ENCODE data around the gene OSTF1. TPM values are rescaled to one million over a fixed set of nuclear protein-coding genes. Genes with fewer than 3 reads are reported as not detected.
A peak's percentile ranks its signal among the peaks of the same experiment; 100 is the strongest.

OSTF1 gene, protein sequence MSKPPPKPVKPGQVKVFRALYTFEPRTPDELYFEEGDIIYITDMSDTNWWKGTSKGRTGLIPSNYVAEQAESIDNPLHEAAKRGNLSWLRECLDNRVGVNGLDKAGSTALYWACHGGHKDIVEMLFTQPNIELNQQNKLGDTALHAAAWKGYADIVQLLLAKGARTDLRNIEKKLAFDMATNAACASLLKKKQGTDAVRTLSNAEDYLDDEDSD
- polyA plus RNA-seq, result 10 to 100 TPM; 14.3 to 76.3 (median 44.0) TPM

DNA sequence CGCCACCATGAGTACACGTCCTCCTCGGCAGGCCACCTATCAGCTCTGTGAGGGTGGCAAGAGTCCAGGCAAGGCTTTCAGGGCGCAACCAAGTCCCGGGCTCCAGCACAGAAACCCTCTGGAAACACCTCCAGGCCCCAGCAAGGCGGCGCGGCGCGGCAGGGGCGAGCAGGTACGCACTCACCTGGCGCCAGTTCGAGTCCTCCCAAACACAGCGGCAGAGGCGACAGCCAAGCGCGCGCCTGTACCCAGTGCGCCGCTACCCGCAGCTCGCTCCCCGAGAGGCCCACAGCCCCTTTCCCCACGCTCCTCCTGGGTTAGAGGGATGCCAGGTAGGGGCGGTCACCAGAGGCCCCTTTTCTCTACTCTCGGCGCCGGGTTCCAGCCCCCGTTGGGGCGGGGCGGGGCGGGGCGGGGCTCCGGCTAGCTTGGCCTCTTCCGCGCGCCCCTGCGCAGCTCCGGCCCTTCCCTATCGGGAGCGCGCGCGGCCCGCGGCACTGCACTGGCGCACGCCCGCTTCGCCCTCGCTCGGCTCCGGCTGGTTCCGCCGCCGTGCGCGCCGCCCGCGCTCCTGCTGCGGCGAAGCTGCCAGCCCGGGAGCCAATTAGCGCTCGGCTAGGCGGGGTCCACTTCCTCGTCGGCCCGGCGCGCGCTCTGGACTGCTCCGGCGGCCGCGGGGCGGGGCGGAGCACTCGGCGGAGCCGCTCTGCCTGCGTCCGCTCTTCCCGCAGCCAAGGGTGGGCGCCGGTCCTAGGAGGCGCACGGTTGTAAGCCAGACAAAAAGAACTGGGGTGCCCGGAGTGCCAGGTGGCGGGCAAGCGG, at the start of gene OSTF1, which contains the start of gene NMRK1:
Gene OSTF1, plus strand, starts transcription at position 691 of the 822 bp plus-strand sequence. CDS start 179 bp downstream, outside the sequence.
Gene NMRK1, minus strand, starts transcription at position 332 of the 822 bp plus-strand sequence. CDS start 5,040 bp downstream, outside the sequence.
- peak within 1 kb of the TSS; percentile 98 for H3K27ac ChIP-seq (ENCODE audit: low read depth, low read length)
- 0% methylated on average over 65 to 93 of the region's 93 CpGs for WGBS, 3 donors

DNA sequence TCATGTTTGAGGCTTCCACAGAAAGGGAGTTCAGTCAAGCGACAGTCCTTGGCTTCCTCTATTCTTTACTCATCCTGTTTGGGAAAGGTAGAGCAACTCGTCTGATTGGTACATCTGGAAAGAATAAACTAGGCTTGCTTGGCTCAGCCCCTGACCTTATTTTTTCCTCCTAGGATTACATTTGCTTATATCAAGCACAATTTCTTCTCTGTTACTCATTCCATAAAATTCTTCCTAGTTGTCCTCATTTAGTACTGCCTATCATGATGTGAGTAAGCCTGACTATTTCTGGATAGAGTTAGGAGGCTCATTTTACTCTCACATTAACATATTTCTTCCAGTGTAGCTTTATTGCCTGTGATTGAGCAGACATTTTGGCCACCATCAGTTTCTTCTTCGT, 49.3 kb upstream of the OSTF1 start:
- WGBS, 3 donors, result 60 to 85% (median 60%) methylated on average over 3 of the region's 3 CpGs
- H3K27ac ChIP-seq (ENCODE audit: low read depth, low read length), result no peak overlapping the region

DNA sequence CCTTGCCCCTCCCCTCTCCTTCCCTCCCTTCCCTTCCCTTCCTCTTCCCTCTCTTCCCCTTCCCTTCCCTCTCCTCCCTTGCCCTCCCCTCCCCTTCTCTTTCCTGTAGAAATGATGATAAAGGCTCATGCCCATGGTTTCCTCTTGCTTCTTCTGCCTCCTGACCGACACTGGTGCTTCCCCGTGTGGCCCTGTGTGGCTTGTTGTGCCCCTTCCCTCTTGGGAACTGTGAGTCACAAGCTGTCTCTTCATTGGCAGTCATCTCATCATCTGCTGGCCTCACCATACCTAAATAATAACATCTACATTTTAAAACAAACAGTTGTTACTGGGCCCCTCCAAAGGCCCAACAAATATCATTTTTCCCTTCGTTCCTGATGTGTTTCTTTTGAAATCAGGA, 48.5 kb upstream of the OSTF1 start:
- 69 to 87% (median 79%) methylated on average over 3 of the region's 3 CpGs for WGBS, 3 donors
- no peak overlapping the region for H3K27ac ChIP-seq (ENCODE audit: low read depth, low read length)

DNA sequence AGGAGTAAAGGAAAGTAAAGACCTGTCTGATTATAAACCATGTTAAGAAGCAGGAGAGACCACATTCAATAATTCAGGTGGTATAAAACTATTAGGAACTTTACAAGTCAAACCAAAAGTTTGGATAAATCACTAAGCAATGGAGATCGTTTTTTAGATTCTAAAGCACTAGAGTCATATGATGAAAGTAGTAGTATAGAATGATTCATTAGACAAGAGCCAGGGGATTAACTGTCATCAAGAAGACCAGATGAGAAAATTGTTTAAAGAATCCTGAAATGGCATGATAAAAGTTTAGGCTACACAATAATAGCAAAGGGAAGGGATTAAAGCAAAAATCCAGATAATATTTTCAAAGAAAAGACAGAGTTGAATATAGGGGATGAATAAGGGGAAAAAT, 47.3 kb upstream of the OSTF1 start:
- 67 to 86% (median 74%) methylated on average over 1 of the region's 1 CpG for WGBS, 3 donors
- H3K27ac ChIP-seq (ENCODE audit: low read depth, low read length), result no peak overlapping the region

DNA sequence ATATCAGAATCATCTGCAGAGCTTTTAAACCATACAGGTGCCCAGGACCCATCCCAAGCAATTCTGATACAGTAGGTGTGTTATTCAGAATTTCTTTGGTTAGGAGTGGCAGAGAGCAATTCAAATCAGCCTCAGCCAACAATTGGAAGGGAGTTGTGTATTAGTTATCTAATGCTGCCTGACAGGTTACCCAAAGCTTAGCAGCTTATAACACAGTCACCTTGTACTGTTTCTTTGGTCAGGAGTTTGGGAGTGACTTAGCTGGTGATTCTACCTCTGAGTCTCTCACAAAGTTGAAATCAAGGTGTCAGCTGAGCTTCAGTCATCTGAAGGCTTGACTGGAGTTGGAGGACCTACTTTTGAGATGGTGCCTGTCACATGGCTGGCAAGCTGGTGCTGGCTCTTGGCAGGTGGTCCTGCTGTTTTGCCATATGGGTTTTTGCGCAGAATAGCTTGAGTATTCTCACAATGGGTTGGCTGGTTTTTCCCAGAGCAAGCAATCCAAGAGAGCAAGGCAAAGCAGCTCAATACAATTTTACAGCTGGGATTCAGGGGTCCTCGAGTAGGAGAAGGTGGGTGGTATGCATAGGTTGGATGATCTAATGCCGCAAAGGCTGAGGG, 41.5 kb upstream of the OSTF1 start:
- no peak overlapping the region for H3K27ac ChIP-seq (ENCODE audit: low read depth, low read length)
- 90 to 92% (median 90%) methylated on average over 3 of the region's 3 CpGs for WGBS, 3 donors

DNA sequence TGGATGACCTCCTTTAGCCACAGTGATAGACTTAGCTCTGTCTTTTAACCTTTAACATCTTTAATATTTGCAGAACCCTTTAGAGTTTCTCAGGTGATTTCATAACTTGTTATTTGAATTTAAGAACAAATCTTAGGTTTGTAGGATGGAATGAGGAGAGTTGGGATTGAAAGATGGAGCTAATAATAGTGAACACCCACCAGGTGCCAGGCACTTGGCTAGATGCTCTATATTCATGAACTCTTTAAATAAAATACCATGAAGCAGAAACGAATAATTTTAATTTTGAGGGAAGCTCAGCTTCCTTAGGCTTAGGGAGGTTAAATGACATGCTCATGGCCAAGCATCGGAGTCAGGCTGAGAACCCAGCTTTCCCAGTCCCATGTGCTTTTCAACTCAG, 40.8 kb upstream of the OSTF1 start:
- WGBS, 3 donors, result 46 to 50% (median 46%) methylated on average over 2 of the region's 2 CpGs
- H3K27ac ChIP-seq (ENCODE audit: low read depth, low read length), result no peak overlapping the region

DNA sequence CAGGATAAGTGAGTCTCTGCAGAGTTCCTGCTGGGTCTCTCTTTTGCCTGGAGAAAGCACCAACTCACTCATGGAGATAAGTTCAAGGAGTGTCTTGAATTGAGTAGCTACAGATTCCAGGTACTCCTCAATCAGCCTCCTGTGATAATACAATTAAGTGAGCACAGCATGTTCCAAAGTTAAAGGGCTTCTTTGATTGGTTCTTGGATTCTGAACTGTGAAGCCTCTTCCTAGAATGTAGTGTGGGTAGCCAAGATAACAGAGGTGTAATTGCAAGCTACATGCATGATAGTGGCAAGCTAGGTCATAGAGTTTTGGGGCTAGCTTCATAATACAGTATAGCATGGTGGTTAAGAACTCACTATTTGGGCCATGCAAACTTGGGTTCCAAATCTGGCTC, 37.0 kb upstream of the OSTF1 start:
- no peak overlapping the region for H3K27ac ChIP-seq (ENCODE audit: low read depth, low read length)

DNA sequence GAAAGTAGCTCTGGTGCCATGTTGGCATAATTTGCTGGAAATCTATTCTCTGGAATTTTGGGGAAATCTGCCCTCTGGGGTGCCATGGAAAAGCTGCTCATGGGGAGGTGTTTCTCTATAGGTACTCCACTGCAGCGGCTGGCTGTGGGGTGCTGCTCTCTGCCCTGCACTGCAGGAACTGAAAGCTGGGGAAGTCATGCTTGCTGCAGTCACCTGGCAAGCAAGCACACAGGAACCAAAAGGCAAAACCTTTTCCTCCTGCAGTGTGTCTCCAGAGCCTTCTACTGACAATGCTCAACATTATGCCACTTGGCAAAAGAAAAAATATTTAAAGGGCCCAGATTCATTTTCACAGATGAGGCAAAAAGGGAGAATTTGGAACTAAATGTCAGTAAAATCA, 34.4 kb upstream of the OSTF1 start:
- no peak overlapping the region for H3K27ac ChIP-seq (ENCODE audit: low read depth, low read length)
- WGBS, 3 donors, result 82 to 90% (median 86%) methylated on average over 1 of the region's 1 CpG

DNA sequence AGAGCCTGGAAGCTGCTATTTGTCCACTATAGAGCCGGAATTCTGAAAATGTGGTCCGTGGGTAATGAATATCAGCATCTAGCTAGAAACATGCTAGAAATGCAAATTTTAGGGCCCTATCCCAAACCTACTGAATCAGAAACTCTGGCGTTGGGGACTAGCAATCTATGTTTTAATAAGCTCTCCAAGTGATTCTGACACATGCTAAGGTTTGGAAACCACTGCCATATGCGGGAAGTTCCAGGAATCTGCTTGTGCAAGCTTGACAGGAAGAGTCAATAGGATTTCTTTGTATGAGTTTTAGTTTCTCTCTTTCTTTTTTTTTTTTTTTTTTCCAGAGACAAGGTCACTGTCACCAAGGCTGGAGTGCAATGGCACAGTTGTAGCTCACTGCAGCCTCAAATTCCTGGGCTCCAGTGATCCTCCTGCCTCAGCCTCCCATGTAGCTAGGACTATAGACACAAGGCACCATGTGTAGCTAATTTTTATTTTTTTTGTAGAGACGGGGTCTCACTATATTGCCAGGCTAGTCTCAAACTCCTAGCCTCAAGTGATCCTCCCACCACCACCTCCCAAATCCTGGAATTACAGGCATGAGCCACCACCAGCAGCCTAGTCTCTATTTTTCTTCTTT, 33.8 kb upstream of the OSTF1 start:
- no peak overlapping the region for H3K27ac ChIP-seq (ENCODE audit: low read depth, low read length)
- WGBS, 3 donors, result 76 to 85% (median 82%) methylated on average over 5 of the region's 5 CpGs

DNA sequence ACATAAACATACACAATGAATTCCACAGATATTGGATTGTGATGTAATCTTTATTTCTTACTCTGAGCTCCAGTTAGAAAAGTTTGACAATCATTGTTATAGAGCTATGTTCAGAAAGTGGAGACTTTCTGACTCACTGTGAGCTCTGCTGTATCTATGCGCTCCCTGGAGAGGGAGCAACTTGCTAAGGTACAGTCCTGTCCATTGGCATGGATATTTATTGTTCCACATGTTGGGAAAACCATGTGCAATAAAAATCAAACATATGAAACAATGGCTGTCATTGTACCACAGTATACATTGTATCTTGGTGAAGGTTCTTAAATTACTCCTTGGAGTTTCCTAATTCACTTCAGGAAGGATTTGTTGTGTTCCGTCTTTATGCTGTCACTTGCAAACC, 27.1 kb upstream of the OSTF1 start:
- no peak overlapping the region for H3K27ac ChIP-seq (ENCODE audit: low read depth, low read length)
- WGBS, 3 donors, result 92 to 99% (median 97%) methylated on average over 2 of the region's 2 CpGs

DNA sequence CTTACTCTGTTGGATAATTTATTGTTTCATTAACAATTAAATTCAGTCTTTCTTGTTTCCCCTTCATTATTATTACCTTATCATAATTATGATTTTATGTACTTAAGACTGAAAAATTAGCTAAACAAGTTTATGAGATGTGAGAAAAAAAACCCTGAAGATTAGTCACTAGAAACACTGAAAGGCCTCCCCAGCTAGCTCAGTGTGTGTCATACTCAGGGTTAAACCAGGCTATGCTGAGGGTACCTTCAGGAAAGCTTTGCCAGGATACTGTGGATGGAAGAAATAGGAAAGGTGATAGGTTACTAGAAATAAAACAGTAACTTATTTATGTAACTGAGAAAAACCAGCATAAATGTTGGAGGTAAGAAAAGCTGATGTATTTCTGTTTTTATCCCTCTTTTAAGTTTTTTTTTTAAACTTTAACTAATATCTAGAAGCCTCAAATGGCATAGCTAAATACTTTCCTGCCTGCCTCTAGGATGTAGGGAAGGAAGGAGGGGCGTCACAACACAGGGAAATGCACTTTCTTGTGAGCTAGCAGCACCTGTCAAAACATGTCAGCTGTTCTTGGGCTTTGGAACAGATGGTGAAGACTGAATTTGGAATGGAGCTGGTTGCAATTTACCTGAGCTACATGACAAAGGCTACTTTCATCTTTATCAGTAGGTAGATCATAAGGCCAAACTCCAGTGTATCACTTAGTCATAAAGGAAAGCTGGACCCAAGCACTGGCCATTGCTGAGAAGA, 24.6 kb upstream of the OSTF1 start:
- 79 to 88% (median 88%) methylated on average over 1 of the region's 1 CpG for WGBS, 3 donors
- no peak overlapping the region for H3K27ac ChIP-seq (ENCODE audit: low read depth, low read length)

DNA sequence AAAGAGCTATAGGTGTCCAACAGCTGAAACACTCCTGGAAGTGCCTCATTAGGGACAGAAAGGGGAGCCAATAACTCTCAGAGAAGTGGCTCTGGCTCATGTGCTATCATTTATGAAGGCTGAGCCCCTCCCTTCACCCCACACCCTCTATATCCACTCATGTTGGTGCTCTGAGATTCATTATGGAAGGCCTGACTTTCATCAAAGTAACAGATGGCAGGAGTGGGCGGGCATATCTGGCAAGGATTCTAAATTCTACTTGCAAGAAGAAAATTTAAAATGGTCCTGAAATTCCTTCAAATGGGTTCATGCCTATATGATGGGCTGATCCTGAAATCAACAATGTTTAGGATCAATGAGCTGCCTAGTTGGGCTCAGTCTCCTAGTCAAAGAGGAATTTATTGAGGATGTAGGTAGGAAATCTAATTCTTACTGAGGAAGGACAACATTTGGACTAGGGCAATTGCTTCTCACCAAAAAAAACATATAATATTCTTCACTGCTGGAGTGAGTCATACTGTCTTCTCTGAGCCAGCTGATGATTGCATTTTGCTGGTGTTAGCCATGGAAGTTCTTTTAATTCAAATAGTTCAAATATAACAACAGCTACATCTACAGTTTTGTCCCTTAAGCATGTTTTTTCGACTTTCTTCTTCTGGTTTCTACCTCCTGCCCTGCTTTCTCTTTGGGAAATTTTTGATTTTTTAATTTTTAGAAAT, 23.8 kb upstream of the OSTF1 start:
- H3K27ac ChIP-seq (ENCODE audit: low read depth, low read length), result no peak overlapping the region
- 73 to 85% (median 75%) methylated on average over 2 of the region's 2 CpGs for WGBS, 3 donors

DNA sequence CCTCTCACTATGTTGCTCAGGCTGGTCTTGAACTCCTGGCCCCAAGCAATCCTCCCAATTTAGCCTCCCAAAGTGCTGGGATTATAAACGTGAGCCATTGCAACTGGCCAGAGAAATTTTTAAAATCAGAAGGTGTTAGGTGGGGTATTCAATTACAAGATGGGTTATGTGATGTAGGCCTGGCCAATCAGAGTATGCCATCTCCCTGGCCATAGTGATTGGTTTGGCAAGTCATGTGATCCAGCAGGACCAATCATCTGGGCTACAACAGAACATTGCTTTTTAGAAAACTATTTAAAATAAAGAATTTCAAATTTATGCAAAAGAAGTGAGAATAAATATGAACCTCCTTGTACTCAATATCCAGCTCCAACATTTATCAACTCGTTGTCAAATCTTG, 22.8 kb upstream of the OSTF1 start:
- WGBS, 3 donors, result 45 to 96% (median 93%) methylated on average over 2 of the region's 2 CpGs
- H3K27ac ChIP-seq (ENCODE audit: low read depth, low read length), result no peak overlapping the region

DNA sequence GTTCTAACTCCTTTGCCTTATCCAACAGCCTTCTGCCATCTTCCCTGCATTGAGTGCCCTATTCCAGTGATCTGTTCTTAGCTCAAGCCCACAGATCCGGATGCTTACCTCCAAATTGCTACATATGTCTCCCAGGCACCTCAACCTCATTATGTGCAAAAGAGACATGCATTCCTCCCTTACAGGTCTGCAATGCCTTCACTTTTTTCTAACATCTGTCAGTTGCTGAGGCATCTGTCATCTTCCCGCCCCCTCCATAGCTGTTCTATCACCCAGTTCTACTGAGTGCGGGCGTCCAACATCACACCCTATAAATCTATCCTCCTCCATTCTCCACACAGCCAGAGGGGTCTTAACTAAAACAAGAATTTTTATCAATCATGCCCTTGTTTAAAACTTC, 20.4 kb upstream of the OSTF1 start:
- 71 to 93% (median 88%) methylated on average over 4 of the region's 4 CpGs for WGBS, 3 donors
- no peak overlapping the region for H3K27ac ChIP-seq (ENCODE audit: low read depth, low read length)

DNA sequence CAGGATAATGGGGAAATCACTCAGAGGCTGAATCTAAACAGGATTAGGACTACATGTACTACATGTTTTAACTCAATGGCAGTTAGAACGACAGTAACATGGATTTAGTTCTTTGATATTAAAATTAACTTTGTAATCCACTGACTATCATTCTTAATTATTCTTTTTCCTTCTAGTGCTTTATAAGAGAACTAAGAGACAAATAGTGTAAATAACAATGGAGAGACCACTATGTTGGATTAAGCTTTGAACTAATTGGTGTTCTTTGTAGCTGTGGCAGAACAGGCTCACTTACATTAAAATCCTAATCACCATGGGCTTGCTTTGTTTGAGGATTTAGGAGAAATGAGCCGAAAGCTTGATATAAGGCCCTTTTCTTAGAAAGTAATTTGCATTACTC, 19.1 kb upstream of the OSTF1 start:
- 46 to 74% (median 67%) methylated on average over 2 of the region's 2 CpGs for WGBS, 3 donors
- no peak overlapping the region for H3K27ac ChIP-seq (ENCODE audit: low read depth, low read length)

DNA sequence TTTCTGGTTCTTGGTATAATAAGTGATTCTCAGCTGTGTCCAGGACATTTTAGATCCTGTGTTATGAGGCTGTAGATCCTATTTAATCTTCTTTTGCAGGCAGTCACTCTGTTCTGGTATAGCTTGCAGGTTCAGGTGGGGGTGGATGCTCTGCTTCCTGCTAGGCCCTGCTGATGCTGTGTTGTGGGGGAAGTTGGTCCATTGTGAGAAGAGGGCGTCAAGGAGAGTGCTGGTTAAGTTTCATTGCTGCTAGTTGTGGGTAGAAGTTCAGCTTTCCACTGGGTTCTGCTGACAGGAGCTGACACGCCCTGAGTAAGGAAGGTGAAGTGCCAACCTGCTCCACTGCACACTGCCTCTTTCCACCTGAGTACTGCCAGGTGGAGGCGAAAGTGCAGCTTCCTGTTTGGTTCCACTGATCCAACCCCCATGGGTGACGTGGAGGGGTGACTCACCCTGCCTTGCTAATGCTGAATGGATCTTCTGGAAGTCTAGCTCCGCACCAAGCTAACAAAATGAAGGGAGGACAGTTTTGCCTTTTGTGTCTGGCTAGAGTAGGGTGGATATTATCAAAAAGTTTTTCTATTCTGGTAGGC, 16.7 kb upstream of the OSTF1 start:
- H3K27ac ChIP-seq (ENCODE audit: low read depth, low read length), result no peak overlapping the region
- WGBS, 3 donors, result 83 to 86% (median 85%) methylated on average over 5 of the region's 5 CpGs

DNA sequence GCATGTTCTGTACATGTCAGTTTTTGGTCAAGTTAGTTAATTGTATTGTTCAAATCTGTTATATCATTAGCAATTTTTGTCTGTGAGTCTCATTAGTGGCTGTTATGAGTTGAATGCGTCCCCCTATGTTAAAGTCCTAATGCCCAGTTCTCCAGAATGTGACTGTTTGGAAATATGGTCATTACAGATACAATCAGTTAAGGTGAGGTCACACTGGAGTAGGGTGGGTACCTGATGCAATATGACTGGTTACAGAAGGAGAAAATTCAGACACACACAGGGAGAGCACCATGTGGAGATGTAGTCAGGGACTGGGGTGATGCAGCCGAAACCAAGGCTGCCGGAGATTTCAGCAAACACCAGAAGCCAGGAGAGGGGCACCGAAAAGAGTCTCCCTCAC, 15.4 kb upstream of the OSTF1 start:
- no peak overlapping the region for H3K27ac ChIP-seq (ENCODE audit: low read depth, low read length)
- 97 to 98% (median 97%) methylated on average over 4 of the region's 4 CpGs for WGBS, 3 donors
